Activated CD4-positive, alpha-beta memory T cell treated with anti-CD3 and anti-CD28 coated beads for 36 hours (primary cell): ENCODE measurements around the gene SEPHS1. TPM values are rescaled to one million over a fixed set of nuclear protein-coding genes. Genes with fewer than 3 reads are reported as not detected.
A peak's percentile ranks its signal among the peaks of the same experiment; 100 is the strongest.

Experiments used
- CTCF ChIA-PET: fragments of 350-600 bp; sonication (Branson Sonifier 250); formaldehyde crosslinking; loops from one replicate; lab custom pipeline; 2021; ENCODE audit warnings: antibody characterized with exemption, inconsistent platforms; lab: Charles Lee
- POLR2A ChIA-PET: fragments of 350-600 bp; sonication (Branson Sonifier 250); formaldehyde crosslinking; loops from one replicate; lab custom pipeline; 2021; ENCODE audit warnings: antibody characterized with exemption; lab: Charles Lee
- DNase-seq: peaks from one replicate; pipeline ENCODE4 v3.0.0-alpha.2; 2020
- H3K27ac Mint-ChIP-seq: one replicate; pipeline ENCODE4 v1.8.0; 2021; ENCODE audit warnings: mixed read lengths
- H3K27me3 Mint-ChIP-seq: one replicate; pipeline ENCODE4 v1.8.0; 2021; ENCODE audit warnings: mixed read lengths
- H3K36me3 Mint-ChIP-seq: one replicate; pipeline ENCODE4 v1.8.0; 2021; ENCODE audit warnings: mixed read lengths
- H3K4me1 Mint-ChIP-seq: one replicate; pipeline ENCODE4 v1.8.0; 2021; ENCODE audit warnings: low read depth, mixed read lengths
- H3K4me3 Mint-ChIP-seq: one replicate; pipeline ENCODE4 v1.8.0; 2021; ENCODE audit warnings: mild to moderate bottlenecking, mixed read lengths
- H3K9me3 Mint-ChIP-seq: one replicate; pipeline ENCODE4 v1.8.0; 2021; ENCODE audit warnings: mixed read lengths
- intact Hi-C: fragments of 100-400 bp; cut with micrococcal nuclease; formaldehyde crosslinking; loops from one replicate; pipeline ENCODE4 v1.15.1; 2023
- total RNA-seq, 2 experiments: library from RNA; stranded (reverse); gene quantifications; one replicate each; pipeline ENCODE4 v1.2.3, GENCODE V29; 2021

SEPHS1 gene, protein sequence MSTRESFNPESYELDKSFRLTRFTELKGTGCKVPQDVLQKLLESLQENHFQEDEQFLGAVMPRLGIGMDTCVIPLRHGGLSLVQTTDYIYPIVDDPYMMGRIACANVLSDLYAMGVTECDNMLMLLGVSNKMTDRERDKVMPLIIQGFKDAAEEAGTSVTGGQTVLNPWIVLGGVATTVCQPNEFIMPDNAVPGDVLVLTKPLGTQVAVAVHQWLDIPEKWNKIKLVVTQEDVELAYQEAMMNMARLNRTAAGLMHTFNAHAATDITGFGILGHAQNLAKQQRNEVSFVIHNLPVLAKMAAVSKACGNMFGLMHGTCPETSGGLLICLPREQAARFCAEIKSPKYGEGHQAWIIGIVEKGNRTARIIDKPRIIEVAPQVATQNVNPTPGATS
- 10 to 100 TPM; 57.2 to 57.6 TPM for total RNA-seq

DNA sequence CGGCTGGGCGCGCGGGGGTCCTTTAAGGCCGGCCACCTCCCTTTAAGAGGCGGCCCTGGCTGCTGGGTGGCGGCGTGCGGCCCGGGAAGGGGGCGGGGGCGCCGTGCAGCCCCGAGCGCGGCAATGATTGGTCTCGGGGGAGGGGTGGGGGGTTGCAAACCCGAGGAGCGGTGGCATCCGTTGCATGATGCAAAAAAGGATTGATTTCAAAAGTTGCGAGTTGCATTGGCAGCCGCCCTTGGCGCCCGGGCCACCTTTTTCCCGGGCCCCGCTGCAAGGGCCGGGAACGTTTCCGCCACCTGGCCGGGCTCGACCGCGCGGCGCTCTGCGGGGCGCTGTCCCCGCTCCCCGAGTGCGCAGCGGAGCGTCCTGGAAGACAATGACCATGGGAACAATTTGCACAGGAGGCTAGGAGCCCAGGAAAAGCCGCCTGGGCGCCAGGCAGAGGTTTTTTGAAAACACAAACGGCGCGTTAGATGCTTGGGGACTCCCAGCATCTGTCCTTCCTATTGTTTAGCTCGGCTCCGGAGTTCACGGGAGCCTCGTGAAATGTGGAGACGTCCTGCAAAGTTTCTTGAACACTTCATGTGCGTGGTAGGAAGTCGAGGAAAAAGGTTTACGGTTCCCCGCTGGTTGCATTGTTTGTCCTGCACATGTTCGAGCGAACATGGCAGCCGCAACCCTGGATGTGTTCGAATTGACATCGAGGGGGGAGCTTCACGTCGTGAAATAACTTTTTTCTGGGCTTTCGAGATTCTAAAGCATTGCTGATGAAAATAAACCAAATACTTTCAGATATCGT, at the start of gene SEPHS1:
TSS of gene SEPHS1 (minus strand) at position 78 of the 802 bp plus-strand sequence. CDS start 3,343 bp downstream, outside the sequence.
- no peaks in the 10 kb centered on the region for H3K27me3 Mint-ChIP-seq
- H3K4me1 Mint-ChIP-seq: peaks cover 51% of the 10 kb centered on the region
- no peaks in the 10 kb centered on the region for H3K9me3 Mint-ChIP-seq
- peaks cover 11% of the 10 kb centered on the region for H3K36me3 Mint-ChIP-seq
- peak within 1 kb of the TSS; percentile 93 for H3K27ac Mint-ChIP-seq
- DNase-seq: peak; percentile 91
- ChIA-PET CTCF (interaction anchor here (2.4 kb wide), 1 partner anchor 46 kb away, joined by 14 read pairs; no protein-coding TSS in a partner anchor), POLR2A (interaction anchor here (0.6 to 2.8 kb wide), 4 partner anchors 12 to 49 kb away, joined by 3 to 13 read pairs (median 4); partner anchors contain the start of gene PHYH)
- peak within 1 kb of the TSS; percentile 94 for H3K4me3 Mint-ChIP-seq
- intact Hi-C loops: loop anchor here (1.0 to 5.0 kb wide), 5 partner anchors 46 to 1001 kb away; partner anchors contain the start of genes CAMK1D, MCM10, OPTN and PRPF18

DNA sequence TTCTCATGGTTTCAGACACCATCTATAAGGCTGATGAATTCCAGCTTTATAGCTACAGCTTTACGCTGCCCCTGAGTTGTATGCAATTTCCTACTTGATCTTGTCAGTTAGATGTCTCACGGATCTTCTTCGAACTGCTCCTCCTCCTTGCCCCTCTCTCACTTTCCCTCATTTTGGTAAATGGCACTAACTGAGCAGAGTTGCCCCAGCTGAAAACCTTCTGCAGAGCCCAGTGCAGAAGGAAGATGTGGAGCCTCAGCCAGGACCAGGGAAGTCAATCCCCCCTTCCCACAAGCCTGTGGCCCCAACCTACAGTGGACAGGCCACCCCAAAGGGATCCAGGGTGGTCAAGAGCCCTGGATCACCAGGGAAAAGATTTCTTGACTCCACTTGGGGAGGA, 49.0 kb upstream of the SEPHS1 start:
- DNase-seq: no peak
- ChIA-PET CTCF (no interaction called here), POLR2A (no interaction called here)
- intact Hi-C loops: no loop called here
- Mint-ChIP-seq H3K4me1 (no peaks in the 10 kb centered on the region), H3K9me3 (no peaks in the 10 kb centered on the region), H3K36me3 (no peaks in the 10 kb centered on the region), H3K4me3 (no peak overlapping the region), H3K27ac (no peak overlapping the region), H3K27me3 (peaks cover 10% of the 10 kb centered on the region)

DNA sequence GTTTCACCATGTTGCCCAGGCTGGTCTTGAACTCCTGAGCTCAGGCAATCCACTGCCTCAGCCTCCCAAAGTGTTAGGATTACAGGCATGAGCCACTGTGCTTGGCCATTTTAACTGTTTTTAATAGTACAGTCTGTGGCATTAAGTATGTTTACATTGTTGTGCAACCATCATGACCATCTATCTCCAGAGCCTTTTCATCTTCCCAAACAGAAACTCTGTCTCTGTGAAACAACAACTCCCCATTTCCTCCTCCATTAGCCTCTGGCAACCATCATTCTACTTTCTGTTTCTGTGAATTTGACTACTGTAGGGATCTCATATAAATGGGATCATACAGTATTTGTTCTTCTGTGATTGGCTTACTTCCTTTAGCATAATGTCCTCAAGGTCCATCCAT, 48.3 kb upstream of the SEPHS1 start:
- no peaks in the 10 kb centered on the region for H3K36me3 Mint-ChIP-seq
- ChIA-PET CTCF (no interaction called here), POLR2A (no interaction called here)
- intact Hi-C loops: no loop called here
- no peaks in the 10 kb centered on the region for H3K4me1 Mint-ChIP-seq
- H3K4me3 Mint-ChIP-seq: no peak overlapping the region
- no peaks in the 10 kb centered on the region for H3K9me3 Mint-ChIP-seq
- peaks cover 13% of the 10 kb centered on the region for H3K27me3 Mint-ChIP-seq
- no peak overlapping the region for H3K27ac Mint-ChIP-seq
- no peak for DNase-seq

DNA sequence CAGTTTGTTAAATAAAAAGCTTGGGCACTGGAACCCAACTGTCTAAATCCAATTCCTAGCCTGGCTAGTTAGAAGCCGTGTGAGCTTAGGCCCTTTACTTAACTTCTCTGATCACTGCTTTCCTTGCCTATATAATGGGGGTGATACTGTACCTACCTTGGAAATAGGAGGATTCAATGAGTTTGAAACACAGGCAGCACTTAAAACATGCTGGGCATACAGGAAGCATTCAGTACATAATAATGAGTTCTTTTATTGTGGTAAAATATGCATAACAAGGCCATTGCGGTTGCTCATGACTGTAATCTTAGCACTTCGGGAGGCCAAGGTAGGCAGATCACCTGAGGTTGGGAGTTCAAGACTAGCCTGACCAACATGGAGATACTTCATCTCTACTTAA, 47.4 kb upstream of the SEPHS1 start:
- Mint-ChIP-seq H3K4me1 (no peaks in the 10 kb centered on the region), H3K27ac (no peak overlapping the region), H3K4me3 (no peak overlapping the region), H3K27me3 (peaks cover 9% of the 10 kb centered on the region), H3K36me3 (no peaks in the 10 kb centered on the region), H3K9me3 (no peaks in the 10 kb centered on the region)
- ChIA-PET CTCF (interaction anchor here (0.6 kb wide), 1 partner anchor 67 kb away, joined by 3 read pairs; no protein-coding TSS in a partner anchor), POLR2A (no interaction called here)
- intact Hi-C loops: no loop called here
- no peak for DNase-seq

DNA sequence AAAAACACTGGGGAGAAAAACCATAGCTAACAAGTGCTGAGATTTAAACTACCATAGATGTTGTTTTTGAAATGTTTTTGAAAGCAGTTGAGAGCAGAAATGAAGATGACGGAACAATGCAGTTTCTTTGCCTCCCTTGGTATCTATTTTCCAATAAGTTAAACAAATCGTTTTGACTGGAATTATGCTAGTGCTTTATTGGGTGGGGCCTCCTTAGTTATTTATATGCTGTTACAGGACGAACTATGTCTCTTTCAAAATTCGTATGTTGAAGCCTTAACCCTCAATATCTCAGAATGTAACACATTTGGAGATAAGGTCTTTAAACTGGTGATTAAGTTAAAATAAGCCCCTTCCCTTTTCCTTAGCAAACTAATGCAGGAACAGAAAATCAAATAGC, 45.5 kb upstream of the SEPHS1 start:
- Mint-ChIP-seq H3K36me3 (no peaks in the 10 kb centered on the region), H3K4me1 (no peaks in the 10 kb centered on the region), H3K27me3 (peaks cover 6% of the 10 kb centered on the region), H3K27ac (no peak overlapping the region), H3K4me3 (no peak overlapping the region), H3K9me3 (no peaks in the 10 kb centered on the region)
- CTCF ChIA-PET: no interaction called here
- intact Hi-C loops: no loop called here
- POLR2A ChIA-PET: no interaction called here
- DNase-seq: no peak

DNA sequence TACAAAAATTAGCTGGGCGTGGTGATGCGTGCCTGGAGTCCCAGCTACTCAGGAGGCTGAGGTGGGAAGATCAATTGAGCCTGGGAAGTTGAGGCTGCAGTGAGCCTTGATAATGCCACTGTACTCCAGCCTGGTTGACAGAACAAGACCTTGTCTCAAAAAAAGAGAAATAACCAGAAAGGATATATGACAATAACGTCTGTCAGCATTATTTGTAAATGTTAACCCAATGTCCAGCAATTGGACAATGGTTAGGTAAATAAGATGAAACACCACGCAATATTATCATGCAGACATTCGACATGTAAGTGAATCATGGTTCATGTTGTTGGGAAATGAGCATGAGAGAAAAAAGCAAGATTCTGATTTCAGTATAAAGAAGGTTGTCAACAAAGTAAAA, 44.6 kb upstream of the SEPHS1 start:
- Mint-ChIP-seq H3K27ac (no peak overlapping the region), H3K9me3 (no peaks in the 10 kb centered on the region), H3K36me3 (no peaks in the 10 kb centered on the region), H3K27me3 (peaks cover 6% of the 10 kb centered on the region), H3K4me3 (no peak overlapping the region), H3K4me1 (no peaks in the 10 kb centered on the region)
- CTCF ChIA-PET: no interaction called here
- no peak for DNase-seq
- POLR2A ChIA-PET: no interaction called here
- intact Hi-C loops: no loop called here

DNA sequence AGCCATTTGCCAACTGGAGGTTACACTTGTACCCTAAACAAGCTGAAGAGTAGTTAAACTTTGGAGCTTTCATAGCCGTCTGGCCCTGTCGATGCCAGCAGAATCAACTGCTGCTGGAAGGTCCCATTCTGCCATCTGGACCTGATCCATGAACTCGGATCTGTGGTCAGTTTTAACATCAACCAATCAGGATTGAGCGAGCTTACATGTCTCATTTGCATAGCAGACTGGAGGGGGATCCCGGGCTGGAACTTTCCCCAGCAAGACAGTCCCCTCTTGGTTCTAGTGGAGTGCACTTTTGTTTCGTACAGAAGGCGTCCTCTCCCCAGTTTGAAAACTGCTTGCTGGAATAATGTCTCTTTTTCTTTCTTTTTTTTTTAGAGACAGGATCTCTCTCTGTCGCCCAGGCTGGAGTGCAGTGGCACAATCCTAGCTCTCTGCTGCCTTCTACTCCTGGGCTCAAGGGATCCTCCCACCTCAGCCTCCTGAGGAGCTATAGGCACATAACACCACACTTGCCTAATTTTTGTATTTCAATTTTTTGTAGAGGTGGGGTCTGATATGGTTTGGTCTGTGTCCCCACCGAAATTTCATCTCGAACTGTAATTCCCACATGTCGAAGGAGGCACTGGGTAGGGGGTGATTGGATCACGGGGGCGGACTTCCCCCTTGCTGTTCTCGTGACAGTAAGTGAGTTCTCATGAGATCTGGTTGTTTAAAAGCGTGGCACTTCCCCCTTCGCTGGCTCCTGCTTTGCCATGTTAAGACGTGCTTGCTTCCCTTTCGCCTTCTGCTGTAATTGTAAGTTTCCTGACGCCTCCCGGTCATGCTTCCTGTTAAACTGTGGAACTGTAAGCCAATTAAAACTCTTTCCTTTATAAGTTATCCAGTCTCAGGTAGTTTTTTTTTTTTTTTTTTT, 42.8 kb upstream of the SEPHS1 start:
- CTCF ChIA-PET: no interaction called here
- intact Hi-C loops: no loop called here
- DNase-seq: no peak
- Mint-ChIP-seq H3K27me3 (peaks cover 11% of the 10 kb centered on the region), H3K36me3 (no peaks in the 10 kb centered on the region), H3K4me1 (no peaks in the 10 kb centered on the region), H3K27ac (no peak overlapping the region), H3K4me3 (no peak overlapping the region), H3K9me3 (no peaks in the 10 kb centered on the region)
- POLR2A ChIA-PET: no interaction called here

DNA sequence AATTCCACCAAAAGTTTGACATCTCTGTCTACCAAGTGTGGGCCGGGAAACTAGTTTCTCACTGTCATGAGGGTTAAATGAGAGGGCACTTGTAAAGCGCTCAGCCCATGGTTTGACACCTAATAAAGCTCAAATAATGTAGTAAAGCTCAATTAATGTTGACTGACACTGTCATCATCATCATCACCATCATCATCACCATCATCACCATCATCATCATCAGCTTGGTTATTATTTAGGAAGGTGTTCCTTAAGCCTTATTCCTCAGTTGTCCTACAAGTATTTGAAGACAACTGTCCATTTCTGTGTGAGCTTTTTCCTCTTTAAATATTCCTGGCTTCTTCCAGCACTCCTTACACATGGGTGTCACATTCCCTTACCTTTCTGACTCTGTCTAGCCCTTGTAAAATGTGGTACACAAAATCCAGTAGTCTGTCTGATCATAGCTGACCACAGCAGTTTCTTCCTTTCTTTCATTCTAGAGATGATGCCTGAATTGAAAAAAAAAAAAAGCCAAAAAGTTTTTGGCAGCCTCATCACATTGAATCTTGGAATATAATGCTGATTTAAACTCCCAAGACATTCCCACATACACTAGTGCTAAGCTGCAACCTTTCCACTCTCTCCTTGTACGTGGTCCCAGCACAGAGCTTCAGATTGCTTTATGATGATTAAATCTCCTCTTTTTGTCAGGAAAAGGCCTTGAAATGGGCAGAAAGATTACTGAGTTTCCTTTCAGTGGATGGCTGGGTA, 40.6 kb upstream of the SEPHS1 start:
- ChIA-PET CTCF (interaction anchor here (1.3 kb wide), 1 partner anchor 16 kb away, joined by 4 read pairs; no protein-coding TSS in a partner anchor), POLR2A (no interaction called here)
- Mint-ChIP-seq H3K27me3 (peaks cover 15% of the 10 kb centered on the region), H3K36me3 (no peaks in the 10 kb centered on the region), H3K4me1 (no peaks in the 10 kb centered on the region), H3K9me3 (no peaks in the 10 kb centered on the region), H3K27ac (no peak overlapping the region), H3K4me3 (no peak overlapping the region)
- intact Hi-C loops: no loop called here
- DNase-seq: no peak

DNA sequence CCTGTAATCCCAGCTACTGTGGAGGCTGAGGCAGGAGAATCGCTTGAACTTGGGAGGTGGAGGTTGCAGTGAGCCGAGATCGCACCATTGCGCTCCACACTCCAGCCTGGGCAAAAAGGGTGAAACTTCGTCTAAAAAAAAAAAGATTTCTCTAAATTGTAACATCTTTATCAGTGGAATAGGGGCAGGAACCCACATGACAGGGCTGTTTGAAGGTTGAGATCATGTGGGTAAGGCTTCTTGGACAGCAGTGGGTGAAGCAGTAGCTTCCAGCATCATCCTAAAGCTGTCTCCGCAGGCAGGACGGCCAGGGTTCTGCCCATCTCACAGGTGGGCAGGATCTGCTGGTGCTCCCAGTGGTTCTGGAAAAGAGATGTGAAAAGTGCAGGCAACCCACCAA, 37.9 kb upstream of the SEPHS1 start:
- Mint-ChIP-seq H3K4me1 (peaks cover 11% of the 10 kb centered on the region), H3K27me3 (peaks cover 26% of the 10 kb centered on the region), H3K27ac (no peak overlapping the region), H3K36me3 (no peaks in the 10 kb centered on the region), H3K4me3 (no peak overlapping the region), H3K9me3 (no peaks in the 10 kb centered on the region)
- ChIA-PET POLR2A (no interaction called here), CTCF (interaction anchor here (4.8 kb wide), 1 partner anchor 13 kb away, joined by 23 read pairs; no protein-coding TSS in a partner anchor)
- no peak for DNase-seq
- intact Hi-C loops: no loop called here

DNA sequence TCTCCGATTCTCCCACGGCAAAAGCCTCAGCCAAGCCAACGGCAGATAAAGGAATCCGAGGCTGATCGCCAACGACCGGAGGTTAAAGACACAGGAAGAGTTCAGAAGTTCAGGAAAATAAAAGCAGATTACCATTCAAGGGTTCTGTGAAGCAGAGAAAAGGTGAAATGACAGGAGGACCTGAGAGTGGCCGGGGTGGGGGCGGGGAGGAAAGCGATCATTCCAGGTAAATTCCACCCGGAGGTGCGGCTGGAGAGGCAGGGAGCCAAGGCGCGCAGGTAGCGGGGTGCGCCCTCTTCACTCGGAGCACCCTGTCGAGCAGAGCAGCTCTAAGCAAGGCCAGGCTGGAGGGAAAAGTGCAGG, 35.3 kb upstream of the SEPHS1 start:
- Mint-ChIP-seq H3K4me3 (peak overlapping the region; percentile 13), H3K4me1 (peaks cover 11% of the 10 kb centered on the region), H3K36me3 (no peaks in the 10 kb centered on the region), H3K9me3 (no peaks in the 10 kb centered on the region), H3K27ac (no peak overlapping the region), H3K27me3 (peaks cover 39% of the 10 kb centered on the region)
- POLR2A ChIA-PET: no interaction called here
- CTCF ChIA-PET: interaction anchor here (4.8 kb wide), 1 partner anchor 10 kb away, joined by 23 read pairs; no protein-coding TSS in a partner anchor
- DNase-seq: no peak
- intact Hi-C loops: no loop called here
